Loucy (cell line): ENCODE results near the gene LOXL4.

Experiments used
- EZH2phosphoT487 ChIP-seq: fragments of 200-600 bp; IDR thresholded peaks from 2 replicates; pipeline ENCODE4 v1.6.1; 2018; ENCODE audit warnings: antibody characterized with exemption, mild to moderate bottlenecking, moderate library complexity, borderline replicate concordance
- TF ChIP-seq, protein P1 (sequence below): fragments of 200-600 bp; sonication (generic); conservative IDR thresholded peaks from 2 replicates; pipeline ENCODE4 v1.5.1; 2014; ENCODE audit warnings: mild to moderate bottlenecking, antibody characterized with exemption, low read length

DNA sequence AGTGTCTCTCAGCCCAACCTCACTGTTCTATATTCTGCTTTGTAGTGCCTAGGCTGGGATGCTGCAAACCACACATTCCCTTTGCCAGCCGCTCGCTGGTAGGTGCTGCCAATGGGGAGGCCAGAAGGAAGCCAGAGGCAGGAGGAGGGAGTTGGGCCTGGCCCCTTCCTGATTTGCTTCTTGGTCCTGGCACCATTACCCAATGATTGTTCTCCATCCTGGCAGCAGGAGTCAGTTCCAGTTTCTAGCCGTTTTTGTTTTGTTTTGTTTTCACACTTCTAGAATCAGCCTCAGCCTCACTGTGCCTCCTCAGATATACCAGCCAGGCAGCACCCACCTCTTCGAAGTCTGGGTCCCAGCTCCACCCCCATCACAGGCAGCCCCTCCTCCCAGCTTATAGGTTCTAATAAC, 27.4 kb upstream of the LOXL4 start:
- TF ChIP-seq, protein P1, sequence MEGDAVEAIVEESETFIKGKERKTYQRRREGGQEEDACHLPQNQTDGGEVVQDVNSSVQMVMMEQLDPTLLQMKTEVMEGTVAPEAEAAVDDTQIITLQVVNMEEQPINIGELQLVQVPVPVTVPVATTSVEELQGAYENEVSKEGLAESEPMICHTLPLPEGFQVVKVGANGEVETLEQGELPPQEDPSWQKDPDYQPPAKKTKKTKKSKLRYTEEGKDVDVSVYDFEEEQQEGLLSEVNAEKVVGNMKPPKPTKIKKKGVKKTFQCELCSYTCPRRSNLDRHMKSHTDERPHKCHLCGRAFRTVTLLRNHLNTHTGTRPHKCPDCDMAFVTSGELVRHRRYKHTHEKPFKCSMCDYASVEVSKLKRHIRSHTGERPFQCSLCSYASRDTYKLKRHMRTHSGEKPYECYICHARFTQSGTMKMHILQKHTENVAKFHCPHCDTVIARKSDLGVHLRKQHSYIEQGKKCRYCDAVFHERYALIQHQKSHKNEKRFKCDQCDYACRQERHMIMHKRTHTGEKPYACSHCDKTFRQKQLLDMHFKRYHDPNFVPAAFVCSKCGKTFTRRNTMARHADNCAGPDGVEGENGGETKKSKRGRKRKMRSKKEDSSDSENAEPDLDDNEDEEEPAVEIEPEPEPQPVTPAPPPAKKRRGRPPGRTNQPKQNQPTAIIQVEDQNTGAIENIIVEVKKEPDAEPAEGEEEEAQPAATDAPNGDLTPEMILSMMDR, result no peak
- TF ChIP-seq EZH2phosphoT487, result no peak
